GM20431 (cell line): ENCODE measurements around the gene MSANTD1.

ENCODE experiments used
- in situ Hi-C: fragments of 300-500 bp; cut with MseI, MboI; formaldehyde crosslinking; loops from one replicate; pipeline ENCODE4 v1.15.0; 2020; ENCODE audit warnings: low sequenced_read_pairs; ENCODE audit not compliant: unreplicated experiment

MSANTD1 gene

GRCh38 chr4:3215256-3215655 is 33.7 kb upstream of the MSANTD1 start:
- in situ Hi-C loops, result no loop called here

GRCh38 chr4:3215733-3216132 is 33.2 kb upstream of the MSANTD1 start:
- in situ Hi-C loops, result no loop called here

- in situ Hi-C loops, result no loop called here
These were observed 31.7 kb upstream of the MSANTD1 start for GRCh38 chr4:3217266-3217665.

- in situ Hi-C loops, result no loop called here
These were observed 31.2 kb upstream of the MSANTD1 start for GRCh38 chr4:3217771-3218170.

DNA sequence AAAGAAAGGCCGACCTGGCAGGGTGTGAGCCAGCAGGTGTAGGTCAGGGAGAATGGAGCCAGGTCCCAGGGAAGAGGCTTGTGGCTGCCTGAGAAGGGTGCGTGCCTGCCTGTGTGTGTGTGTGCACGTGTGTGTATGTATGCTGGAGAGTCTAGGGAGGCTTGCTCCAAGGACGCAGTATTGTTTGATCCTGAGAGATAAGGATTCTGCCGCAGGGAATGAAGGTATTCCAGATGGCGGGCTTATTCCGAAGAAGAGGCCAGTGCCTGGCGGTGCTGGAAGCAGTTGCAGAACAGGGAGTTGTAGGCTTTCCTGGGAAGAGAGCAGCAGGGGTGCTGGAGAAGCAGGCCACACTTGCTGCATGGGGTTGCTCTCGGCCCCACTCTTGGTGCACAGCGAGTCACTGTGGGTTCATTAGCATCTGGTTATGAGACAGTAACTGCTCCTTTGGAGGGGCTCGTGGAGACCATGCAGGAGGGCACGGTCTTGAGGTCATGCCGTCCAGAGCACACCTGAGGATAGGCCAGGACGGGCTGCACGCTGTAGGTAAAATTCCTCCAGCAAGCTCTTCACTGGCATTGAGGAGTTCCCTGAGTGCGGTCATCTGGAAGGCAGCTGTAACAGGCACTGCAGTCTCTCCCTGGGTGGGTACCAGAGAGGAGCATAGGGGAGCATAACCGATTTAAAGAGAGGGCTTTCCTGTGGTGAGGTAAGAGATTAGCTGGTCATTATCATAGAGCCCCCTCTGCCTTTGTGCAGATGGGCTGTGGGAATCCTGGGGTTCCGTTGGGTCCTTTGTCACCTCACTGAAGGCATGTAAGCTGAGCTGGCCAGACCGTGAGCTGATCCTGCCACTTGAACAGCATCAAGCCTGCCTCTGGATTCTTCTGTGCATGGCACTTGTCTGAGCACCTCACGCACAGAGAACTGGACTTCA is 29.9 kb upstream of the MSANTD1 start:
- in situ Hi-C loops, result no loop called here

DNA sequence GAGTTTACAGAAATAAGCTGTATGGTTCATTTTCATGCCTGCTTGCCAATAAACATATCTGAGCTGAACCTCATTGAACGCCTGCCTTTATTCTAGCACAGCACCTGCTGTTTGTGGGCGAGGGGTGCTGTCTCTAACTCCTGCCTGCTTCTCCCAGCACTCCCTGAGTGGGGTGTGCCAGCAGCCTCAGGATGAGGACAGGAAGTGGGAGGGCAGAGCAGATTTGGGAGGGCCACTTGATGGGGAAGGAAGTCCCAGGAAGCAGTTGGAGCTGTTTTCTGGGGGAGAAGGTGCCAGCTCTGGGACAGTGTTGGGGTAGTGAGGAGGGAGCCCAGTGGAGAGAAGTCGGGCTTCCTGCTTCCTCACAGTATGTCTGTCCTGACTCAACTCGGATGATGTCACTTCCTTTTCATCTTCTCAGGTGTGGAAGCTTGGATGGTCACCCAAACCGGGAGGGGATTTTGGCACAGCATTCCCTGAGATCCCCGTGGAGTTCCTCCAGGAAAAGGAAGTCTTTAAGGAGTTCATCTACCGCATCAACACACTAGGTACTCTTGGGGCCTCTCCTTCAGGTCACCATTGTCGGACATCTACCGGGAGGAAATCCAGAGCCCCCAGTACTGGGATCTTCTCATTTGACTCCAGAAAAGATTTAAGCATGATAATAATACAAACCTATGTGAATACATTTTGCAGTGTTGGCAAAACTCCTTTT is 29.0 kb upstream of the MSANTD1 start:
- in situ Hi-C loops, result no loop called here

GRCh38 chr4:3220476-3221183 is 28.3 kb upstream of the MSANTD1 start:
- in situ Hi-C loops, result no loop called here

- in situ Hi-C loops, result no loop called here
These were observed 27.8 kb upstream of the MSANTD1 start for GRCh38 chr4:3221184-3221494.

DNA sequence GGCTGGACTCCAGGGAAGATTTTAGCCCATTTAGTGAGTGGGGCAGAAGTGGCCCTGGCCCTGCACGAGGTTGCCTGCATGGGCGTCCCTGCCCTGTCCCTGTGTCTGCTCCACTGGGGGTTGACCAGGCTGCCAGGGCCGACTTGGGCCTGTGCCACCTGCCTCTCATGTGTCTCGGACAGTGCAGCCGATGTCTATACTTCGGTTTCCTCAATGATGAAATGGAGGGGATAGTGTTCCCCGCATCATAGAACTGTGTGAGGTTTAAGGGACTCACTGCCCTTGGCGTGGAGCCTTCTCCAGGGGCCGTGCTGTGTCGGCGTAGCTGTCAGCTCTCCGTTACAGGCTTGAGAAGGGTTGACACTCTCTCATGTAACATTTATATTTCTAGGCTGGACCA is 27.0 kb upstream of the MSANTD1 start:
- in situ Hi-C loops, result no loop called here

DNA sequence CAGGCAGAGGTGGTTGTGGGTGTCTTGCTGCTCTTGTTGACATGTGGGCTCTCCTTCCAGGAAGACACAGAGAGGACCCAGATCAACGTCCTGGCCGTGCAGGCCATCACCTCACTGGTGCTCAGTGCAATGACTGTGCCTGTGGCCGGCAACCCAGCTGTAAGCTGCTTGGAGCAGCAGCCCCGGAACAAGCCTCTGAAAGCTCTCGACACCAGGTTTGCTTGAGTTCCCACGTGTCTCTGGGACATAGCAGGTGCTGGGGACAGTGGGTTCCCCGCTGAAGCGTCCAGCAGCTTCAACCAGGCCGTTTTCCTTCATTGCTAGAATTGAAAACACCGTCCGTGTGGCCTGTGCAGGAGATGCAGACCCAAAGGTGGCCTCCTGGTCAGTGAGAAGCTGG is 25.6 kb upstream of the MSANTD1 start:
- in situ Hi-C loops, result no loop called here

- in situ Hi-C loops, result no loop called here
These were observed 24.8 kb upstream of the MSANTD1 start for GRCh38 chr4:3223956-3224748.

- in situ Hi-C loops, result no loop called here
These were observed 23.7 kb upstream of the MSANTD1 start for GRCh38 chr4:3225071-3225850.

- in situ Hi-C loops, result no loop called here
These were observed 23.0 kb upstream of the MSANTD1 start for GRCh38 chr4:3225936-3226335.

- in situ Hi-C loops, result no loop called here
These were observed 22.5 kb upstream of the MSANTD1 start for GRCh38 chr4:3226467-3226866.

DNA sequence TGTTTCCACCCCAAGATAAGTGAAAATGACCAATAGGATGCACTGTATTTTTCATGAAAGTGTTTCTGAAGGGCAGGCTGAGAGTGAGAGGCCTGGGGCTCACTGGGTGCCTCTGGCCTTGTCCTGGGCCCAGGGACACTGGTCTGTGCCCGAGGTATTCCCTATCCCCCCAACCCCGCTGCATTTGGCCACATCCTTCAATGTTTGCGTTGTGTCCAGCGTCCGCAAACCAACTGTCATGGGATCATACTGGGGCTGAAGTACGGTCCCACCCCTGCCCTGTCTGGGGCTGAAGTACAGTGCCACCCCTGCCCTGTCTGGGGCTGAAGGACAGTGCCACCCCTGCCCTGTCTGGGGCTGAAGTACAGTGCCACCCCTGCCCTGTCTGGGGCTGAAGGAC is 22.0 kb upstream of the MSANTD1 start:
- in situ Hi-C loops, result no loop called here

DNA sequence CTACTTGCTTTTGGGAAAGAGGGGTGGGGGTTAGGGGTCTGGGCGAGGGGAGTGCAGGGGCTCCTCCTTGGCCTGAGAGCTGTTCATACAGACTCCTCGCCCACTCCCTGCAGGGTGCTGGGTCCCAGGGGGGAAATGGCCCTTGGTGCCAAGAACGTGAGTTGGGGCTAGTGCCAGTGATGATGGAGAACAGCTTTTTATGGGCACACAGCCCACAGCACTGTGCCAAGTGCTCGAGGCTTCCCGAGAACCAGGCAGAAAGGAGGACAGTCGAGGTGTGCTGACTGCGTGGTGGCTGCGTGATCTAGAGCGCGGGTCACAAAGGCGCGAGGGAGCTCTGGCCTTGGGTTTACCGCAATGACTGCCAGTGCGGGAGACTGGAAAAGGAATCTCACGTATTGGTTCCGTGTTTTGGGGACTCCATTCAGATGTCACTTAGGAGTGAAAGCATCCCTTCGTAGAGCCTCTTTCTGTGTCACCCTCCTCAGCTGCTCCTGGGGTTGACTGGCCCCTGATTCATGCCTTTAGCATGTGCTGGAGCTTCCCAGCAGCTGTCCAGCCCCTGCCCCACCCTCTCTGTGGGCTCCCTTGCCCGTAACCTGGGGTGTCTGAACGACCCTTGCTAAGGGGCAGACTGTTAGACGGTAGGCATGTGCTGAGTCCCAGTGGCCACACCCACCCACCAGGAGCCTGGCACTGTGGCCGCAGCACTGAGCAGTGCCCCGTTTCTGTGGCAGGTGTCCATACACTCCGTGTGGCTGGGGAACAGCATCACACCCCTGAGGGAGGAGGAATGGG is 20.9 kb upstream of the MSANTD1 start:
- in situ Hi-C loops, result no loop called here

DNA sequence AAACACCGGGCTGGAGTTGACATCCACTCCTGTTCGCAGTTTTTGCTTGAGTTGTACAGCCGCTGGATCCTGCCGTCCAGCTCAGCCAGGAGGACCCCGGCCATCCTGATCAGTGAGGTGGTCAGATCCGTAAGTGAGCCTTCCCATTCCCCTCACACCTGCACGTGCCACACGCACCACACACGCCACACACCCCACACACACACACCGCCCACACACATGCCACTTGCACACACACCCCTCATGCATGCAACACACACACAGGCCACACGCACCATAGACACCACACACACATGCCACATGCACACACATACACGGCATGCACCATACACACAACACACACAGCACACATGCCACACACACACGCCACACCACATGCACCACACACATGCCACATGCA is 20.1 kb upstream of the MSANTD1 start:
- in situ Hi-C loops, result no loop called here

DNA sequence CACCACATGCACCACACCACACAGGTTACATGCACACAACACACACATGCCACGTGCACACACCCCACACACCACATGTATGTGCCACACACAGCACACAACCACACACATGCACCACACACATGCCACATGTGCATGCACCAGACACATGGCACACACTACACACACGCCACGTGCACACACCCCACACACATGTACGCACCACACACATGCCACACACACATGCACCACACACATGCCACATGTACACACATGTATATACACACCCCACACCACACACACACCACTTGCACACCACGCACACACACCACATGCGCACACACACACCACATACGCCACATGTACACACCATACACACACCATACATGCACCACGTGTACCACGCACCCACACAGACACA is 19.6 kb upstream of the MSANTD1 start:
- in situ Hi-C loops, result no loop called here

- in situ Hi-C loops, result no loop called here
These were observed 19.0 kb upstream of the MSANTD1 start for GRCh38 chr4:3229964-3230363.
